Activated CD8-positive, alpha-beta memory T cell treated with anti-CD3 and anti-CD28 coated beads for 24 hours (primary cell): ENCODE results near the gene PRKN.

Experiments
- DNase-seq: peaks from one replicate; pipeline ENCODE4 v3.0.0-alpha.2; 2020

The PRKN gene

DNA sequence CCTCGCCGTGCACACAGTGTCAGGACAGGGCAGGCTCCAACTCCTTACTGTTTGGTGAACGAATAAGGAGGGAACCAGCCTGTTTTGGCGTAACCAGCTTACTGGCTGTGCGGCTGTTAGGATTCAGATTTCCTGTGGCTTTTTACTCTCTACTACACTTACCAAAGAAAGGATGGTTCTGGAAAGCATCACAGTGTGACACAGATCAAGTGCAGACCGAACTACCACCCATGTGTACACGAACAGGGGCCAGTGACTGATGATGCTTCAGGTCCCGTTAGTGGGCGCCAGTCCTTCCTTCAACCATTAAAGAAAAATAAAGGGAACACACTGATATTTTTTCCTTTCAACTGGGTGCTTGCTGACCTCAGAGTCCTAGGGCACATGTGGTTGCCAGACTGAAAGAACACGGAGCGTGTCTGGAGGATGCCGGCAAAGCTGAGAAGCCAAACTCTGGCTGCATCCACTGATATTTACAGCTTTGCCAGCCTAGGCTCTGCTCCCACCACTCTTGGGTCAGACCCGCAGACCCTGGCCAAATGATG is 1101.4 kb downstream of the PRKN start:
- no peak for DNase-seq

GRCh38 chr6:161624111-161624510 is 1103.5 kb downstream of the PRKN start:
- DNase-seq, result no peak

GRCh38 chr6:161622779-161623178 is 1104.8 kb downstream of the PRKN start:
- DNase-seq, result no peak

DNA sequence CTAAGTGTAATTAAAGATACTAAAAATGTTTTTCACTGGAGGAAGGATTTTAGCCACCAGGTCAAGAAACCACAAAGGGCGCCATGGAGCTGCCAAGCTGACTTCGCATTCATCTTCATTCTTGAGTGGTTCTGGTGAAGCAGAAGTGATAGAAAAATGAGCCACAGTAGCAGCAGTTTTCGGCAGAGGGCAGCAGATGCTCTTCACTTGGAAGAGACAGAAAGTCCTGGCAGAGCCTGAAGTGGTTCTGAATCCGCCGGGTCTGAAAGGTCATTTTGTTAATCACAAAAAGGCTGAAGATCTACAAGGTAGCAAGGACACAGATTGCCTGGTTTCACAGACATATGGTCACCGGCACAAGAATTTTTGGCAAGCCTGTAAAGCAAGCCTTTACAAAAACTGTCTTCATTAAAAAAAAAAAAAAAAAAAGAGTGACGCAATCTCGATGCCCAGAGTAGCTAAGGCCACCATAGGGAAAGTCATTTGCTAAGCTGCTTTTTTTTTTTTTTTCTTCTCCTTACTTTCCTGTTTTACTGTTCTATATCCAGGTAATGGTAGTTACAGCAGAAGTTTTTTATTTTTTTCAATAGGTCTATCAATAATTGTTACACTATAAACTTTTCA is 1108.6 kb downstream of the PRKN start:
- no peak for DNase-seq

DNA sequence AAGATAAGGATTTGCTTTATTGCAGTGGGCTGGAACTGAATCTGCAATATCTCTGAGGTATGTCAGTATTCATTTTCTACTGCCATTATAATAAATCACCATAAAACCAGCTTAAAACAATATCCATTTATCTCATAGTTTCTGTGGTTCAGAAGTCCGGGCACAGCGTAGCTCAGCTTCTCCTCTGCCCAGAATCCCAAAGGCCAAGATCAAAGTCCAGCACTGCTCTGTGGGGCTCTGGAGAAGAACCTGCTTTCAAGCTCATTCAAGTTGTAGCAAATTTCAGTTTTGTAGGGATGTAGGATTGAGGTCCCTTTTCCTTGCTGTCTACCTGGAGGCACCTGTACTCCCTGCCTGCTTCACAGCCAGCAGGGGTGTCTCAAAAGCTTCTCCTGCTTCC is 1113.9 kb downstream of the PRKN start:
- DNase-seq, result no peak

DNA sequence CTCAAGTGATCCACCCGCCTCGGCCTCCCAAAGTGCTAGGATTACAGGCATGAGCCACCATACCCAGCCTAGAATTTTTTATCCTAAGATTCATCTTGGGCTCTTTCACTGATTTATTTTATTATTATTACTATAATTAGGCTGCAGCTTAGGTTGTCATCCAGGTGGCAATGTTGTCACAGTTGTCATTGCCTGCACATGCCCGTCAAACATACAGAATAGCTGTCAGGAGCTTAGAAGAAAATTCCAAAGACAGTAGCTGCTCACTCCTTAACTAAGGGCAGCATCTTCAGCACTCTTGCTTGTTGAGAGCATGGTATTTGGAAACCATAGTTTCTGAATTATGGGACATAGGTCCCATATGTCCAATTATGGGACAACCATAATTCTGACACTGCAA is 1118.8 kb downstream of the PRKN start:
- DNase-seq, result no peak

- no peak for DNase-seq
Measured at GRCh38 chr6:161607696-161608297, 1119.8 kb downstream of the PRKN start.

- no peak for DNase-seq
Measured at GRCh38 chr6:161602359-161602758, 1125.2 kb downstream of the PRKN start.

DNA sequence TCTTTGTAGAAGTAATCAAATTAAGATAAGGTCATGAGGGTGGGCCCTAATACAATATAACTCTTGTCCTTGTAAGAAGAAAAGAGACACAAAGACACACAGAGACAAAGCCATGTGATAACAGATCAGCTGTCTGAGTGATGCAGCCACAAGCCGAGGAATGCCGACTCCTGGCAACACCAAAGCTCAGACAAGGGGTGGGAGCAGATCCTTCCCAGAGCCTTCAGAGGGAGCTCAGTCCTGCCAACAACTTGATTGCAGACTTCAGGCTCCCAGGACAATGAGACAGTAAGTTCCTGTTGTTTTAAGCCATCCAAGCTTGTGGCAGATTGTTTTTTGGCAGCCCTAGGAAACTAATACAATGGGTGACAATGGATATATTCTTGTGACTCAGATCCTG is 1128.7 kb downstream of the PRKN start:
- DNase-seq, result no peak

- no peak for DNase-seq
Measured at GRCh38 chr6:161596807-161597520, 1130.6 kb downstream of the PRKN start.

GRCh38 chr6:161594412-161594811 is 1133.2 kb downstream of the PRKN start:
- DNase-seq, result no peak

- no peak for DNase-seq
Measured at GRCh38 chr6:161590961-161591627, 1136.5 kb downstream of the PRKN start.

GRCh38 chr6:161586887-161587286 is 1140.7 kb downstream of the PRKN start:
- no peak for DNase-seq

DNA sequence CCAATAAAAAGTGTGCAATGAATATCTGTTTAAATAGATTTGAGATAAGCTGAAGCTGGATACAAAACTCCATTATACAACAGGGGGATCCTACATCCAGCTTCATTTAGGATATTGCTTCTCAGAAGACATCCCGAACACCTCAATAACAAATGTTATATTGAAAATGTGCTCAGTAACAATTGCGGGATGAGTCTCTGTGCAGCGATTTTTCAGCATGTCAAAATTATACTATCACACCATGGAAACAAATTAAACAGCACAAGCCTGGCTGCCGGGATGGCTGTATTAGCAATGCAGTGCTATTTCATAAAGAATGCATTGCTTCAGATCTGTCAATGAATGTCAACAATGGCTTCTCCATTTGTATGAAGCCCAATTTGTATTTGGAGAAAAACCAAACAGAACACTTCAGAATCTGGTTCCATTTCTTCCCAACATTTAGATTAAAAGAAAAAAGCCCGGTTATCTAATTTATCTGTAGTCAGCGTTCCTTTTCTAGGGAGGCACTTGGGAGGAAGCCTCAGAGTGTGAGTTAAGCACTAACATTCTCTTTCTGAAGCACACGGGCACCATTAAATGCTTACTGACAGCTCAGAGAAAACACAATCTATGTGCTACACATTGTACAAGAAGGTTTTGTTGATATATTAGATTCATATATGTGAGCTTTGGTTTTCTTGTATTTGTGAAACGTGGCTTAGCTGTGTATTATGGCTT is 1142.8 kb downstream of the PRKN start:
- no peak for DNase-seq

GRCh38 chr6:161584051-161584450 is 1143.5 kb downstream of the PRKN start:
- DNase-seq, result no peak

DNA sequence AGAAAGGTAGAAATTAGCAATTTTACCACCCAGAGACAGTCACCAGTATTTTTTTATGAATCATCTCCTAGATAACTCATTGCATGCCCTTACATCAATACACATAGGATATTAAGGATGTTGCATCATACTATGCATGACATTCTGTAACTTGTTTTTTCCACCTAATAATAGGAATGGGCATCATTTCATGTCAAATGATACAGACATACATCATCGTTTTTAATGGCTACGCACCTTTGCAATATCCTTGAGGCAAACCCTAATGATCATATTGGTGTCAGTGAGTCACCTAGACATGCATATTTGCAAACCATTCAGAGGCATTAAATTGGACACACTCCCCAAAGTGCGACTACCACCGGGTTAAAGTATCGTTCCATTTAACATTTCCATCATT is 1144.0 kb downstream of the PRKN start:
- no peak for DNase-seq

GRCh38 chr6:161578478-161578877 is 1149.1 kb downstream of the PRKN start:
- DNase-seq, result no peak

- DNase-seq, result no peak
Measured at GRCh38 chr6:161575523-161576254, 1151.9 kb downstream of the PRKN start.

- no peak for DNase-seq
Measured at GRCh38 chr6:161568885-161569456, 1158.6 kb downstream of the PRKN start.

DNA sequence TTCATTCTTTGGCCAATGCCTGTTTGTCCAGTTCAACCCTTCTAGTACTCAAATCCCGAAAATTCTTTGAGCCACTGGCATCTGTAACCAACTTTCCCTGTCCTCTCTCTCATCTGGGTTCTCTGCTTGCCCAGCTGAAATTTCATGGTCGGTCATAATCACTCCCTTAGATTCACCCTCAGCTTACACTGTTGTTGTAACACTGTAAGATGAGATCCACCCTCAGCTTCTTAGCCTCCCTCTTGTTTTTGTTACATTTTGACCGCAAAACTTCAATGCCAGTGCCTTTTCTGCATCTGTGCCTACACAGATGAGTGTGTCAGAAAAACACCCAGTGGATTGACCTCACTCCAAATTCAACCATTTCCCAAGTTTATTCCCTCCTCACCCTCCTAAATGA is 1162.6 kb downstream of the PRKN start:
- no peak for DNase-seq

GRCh38 chr6:161561908-161562307 is 1165.7 kb downstream of the PRKN start:
- DNase-seq, result no peak
